Calu3 (cell line): ENCODE measurements around the gene FTCD. TPM values are rescaled to one million over a fixed set of nuclear protein-coding genes. Genes with fewer than 3 reads are reported as not detected.

Source experiments
- BruUV-seq: library from RNA; stranded (reverse); fragments of 400-500 nt; replicated peaks from 2 replicates; lab custom pipeline; 2021; lab: Mats Ljungman, UMichigan
- CTCF ChIA-PET: fragments of 300-600 bp; sonication (Branson Sonifier 250); formaldehyde crosslinking; loops from one replicate; lab custom pipeline; 2022; ENCODE audit warnings: antibody characterized with exemption; lab: Charles Lee
- DNase-seq: peaks from one replicate; pipeline ENCODE4 v3.0.0; 2022
- H3K27ac Mint-ChIP-seq: one replicate; pipeline ENCODE4 v1.8.0; 2022; ENCODE audit warnings: mixed read lengths; ENCODE audit not compliant: unreplicated experiment
- H3K27me3 Mint-ChIP-seq: one replicate; pipeline ENCODE4 v1.8.0; 2022; ENCODE audit warnings: mixed read lengths; ENCODE audit not compliant: unreplicated experiment
- H3K36me3 Mint-ChIP-seq: one replicate; pipeline ENCODE4 v1.8.0; 2022; ENCODE audit warnings: mild to moderate bottlenecking, moderate library complexity, mixed read lengths; ENCODE audit not compliant: insufficient read depth, unreplicated experiment
- H3K4me1 Mint-ChIP-seq: one replicate; pipeline ENCODE4 v1.8.0; 2022; ENCODE audit warnings: mild to moderate bottlenecking, low read depth, mixed read lengths; ENCODE audit not compliant: unreplicated experiment
- H3K4me3 Mint-ChIP-seq: one replicate; pipeline ENCODE4 v1.8.0; 2022; ENCODE audit warnings: mild to moderate bottlenecking, low read depth, moderate library complexity, mixed read lengths; ENCODE audit not compliant: unreplicated experiment
- H3K9me3 Mint-ChIP-seq: one replicate; pipeline ENCODE4 v1.8.0; 2022; ENCODE audit warnings: low read depth, mixed read lengths; ENCODE audit not compliant: unreplicated experiment
- CTCF ChIP-seq: fragments of 200-600 bp; IDR thresholded peaks from one replicate; pipeline ENCODE4 v1.8.0; 2022; ENCODE audit warnings: antibody characterized with exemption; ENCODE audit not compliant: unreplicated experiment
- intact Hi-C: fragments of 100-400 bp; cut with micrococcal nuclease; formaldehyde crosslinking; loops from one replicate; pipeline ENCODE4 v1.10.0; 2022; ENCODE audit not compliant: unreplicated experiment
- total RNA-seq: library from RNA; stranded (reverse); gene quantifications from 2 replicates; pipeline ENCODE4 v1.2.3, GENCODE V29; 2022

FTCD gene
- total RNA-seq, 1 experiment from 2014 or later, result 0.31 TPM

- intact Hi-C loops, result loop anchor here (5.0 kb wide), 1 partner anchor 132 kb away; no protein-coding TSS in a partner anchor
- H3K4me1 Mint-ChIP-seq, result no peaks in the 10 kb centered on the region
- H3K27me3 Mint-ChIP-seq, result peaks cover 11% of the 10 kb centered on the region
- H3K4me3 Mint-ChIP-seq, result no peak overlapping the region
- TF ChIP-seq CTCF, result no peak
- DNase-seq, result no peak
- no peaks in the 10 kb centered on the region for H3K36me3 Mint-ChIP-seq
- no TSS peak for BruUV-seq
- peaks cover 4% of the 10 kb centered on the region for H3K9me3 Mint-ChIP-seq
- H3K27ac Mint-ChIP-seq, result no peak overlapping the region
- CTCF ChIA-PET, result no interaction called here
Measured at GRCh38 chr21:46104104-46104503, 51.3 kb downstream of the FTCD start.

- CTCF ChIA-PET, result no interaction called here
- no peak overlapping the region for H3K27ac Mint-ChIP-seq
- intact Hi-C loops, result loop anchor here (5.0 kb wide), 1 partner anchor 129 kb away; no protein-coding TSS in a partner anchor
- BruUV-seq, result no TSS peak
- H3K36me3 Mint-ChIP-seq, result no peaks in the 10 kb centered on the region
- no peak for TF ChIP-seq CTCF
- H3K4me1 Mint-ChIP-seq, result no peaks in the 10 kb centered on the region
- peaks cover 4% of the 10 kb centered on the region for H3K9me3 Mint-ChIP-seq
- peaks cover 28% of the 10 kb centered on the region for H3K27me3 Mint-ChIP-seq
- no peak overlapping the region for H3K4me3 Mint-ChIP-seq
- DNase-seq, result no peak
Measured at GRCh38 chr21:46100906-46101305, 54.5 kb downstream of the FTCD start.

GRCh38 chr21:46100426-46100825 lies 55.0 kb downstream of the FTCD start:
- no peak for TF ChIP-seq CTCF
- no peak for DNase-seq
- intact Hi-C loops, result loop anchor here (5.0 kb wide), 1 partner anchor 128 kb away; no protein-coding TSS in a partner anchor
- H3K4me1 Mint-ChIP-seq, result no peaks in the 10 kb centered on the region
- no peak overlapping the region for H3K4me3 Mint-ChIP-seq
- BruUV-seq, result no TSS peak
- H3K9me3 Mint-ChIP-seq, result peaks cover 4% of the 10 kb centered on the region
- no peaks in the 10 kb centered on the region for H3K36me3 Mint-ChIP-seq
- CTCF ChIA-PET, result no interaction called here
- no peak overlapping the region for H3K27ac Mint-ChIP-seq
- peaks cover 29% of the 10 kb centered on the region for H3K27me3 Mint-ChIP-seq

- H3K4me3 Mint-ChIP-seq, result no peak overlapping the region
- no TSS peak for BruUV-seq
- intact Hi-C loops, result loop anchor here (5.0 kb wide), 1 partner anchor 128 kb away; no protein-coding TSS in a partner anchor
- H3K36me3 Mint-ChIP-seq, result no peaks in the 10 kb centered on the region
- no peak for DNase-seq
- CTCF ChIA-PET, result no interaction called here
- H3K4me1 Mint-ChIP-seq, result no peaks in the 10 kb centered on the region
- TF ChIP-seq CTCF, result no peak
- peaks cover 4% of the 10 kb centered on the region for H3K9me3 Mint-ChIP-seq
- peaks cover 29% of the 10 kb centered on the region for H3K27me3 Mint-ChIP-seq
- H3K27ac Mint-ChIP-seq, result no peak overlapping the region
Measured at GRCh38 chr21:46100020-46100419, 55.4 kb downstream of the FTCD start.
